ENCODE data around the gene MORN2.

MORN2 gene

GRCh38 chr2:38836791-38837190, 39.0 kb upstream of the MORN2 start:
- TF ChIP-seq CTCF (conservative IDR thresholded peaks at IDR 0.05), result no peak
- H3K27ac ChIP-seq, result no peak overlapping the region

- TF ChIP-seq CTCF (conservative IDR thresholded peaks at IDR 0.05), result no peak
- no peak overlapping the region for H3K27ac ChIP-seq
Observed at GRCh38 chr2:38850045-38850444, 25.7 kb upstream of the MORN2 start.

DNA sequence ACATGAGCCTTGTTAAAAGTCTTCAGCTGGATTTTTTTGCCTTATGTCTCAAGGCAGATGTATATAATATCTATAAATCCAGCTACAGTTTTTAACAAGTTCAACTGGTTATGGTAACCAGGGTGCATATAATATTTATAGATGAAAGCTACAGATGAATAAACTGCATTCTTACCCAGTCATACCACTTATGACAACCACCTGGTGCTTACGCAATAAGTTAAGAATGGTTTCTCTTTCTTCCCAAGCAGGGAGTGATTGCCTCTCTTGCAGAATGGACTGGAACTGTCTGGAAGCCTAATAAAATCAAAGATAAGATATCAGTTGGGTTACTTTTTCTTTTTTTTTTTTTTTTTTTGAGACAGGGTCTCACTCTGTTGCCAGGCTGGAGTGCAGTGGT, 19.6 kb upstream of the MORN2 start:
- TF ChIP-seq CTCF (conservative IDR thresholded peaks at IDR 0.05), result no peak
- no peak overlapping the region for H3K27ac ChIP-seq

GRCh38 chr2:38862476-38862875, 13.3 kb upstream of the MORN2 start:
- no peak for TF ChIP-seq CTCF (conservative IDR thresholded peaks at IDR 0.05)
- H3K27ac ChIP-seq, result peak overlapping the region; percentile 54

DNA sequence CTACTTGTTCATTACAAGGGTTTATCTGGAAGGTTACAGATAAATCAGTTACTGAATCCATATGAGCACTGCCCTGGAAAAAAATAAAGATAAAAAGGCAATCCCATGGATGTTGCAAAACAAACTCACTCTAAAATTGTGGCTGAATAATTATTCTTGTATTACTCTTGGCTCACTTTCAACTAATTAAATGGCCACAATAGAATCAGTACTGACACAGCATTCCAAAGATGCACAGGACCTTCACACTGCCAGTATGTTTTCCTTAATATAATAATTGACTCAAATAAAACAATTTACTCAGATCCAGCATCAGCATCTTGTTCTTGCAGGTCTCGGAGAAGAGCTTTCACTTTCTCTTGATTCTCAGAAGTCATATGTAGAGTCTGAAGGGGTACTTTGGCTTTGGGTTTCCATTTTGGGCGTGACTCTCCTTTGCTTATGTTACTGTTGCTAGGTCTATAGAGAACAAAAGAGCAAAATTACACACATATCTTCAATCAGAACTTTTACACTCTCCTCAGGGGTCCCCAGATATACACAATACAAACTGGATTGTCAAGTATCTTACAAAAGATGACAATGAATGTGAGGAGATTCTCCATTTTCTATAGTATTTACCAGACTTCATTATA, 12.6 kb upstream of the MORN2 start:
- no peak for TF ChIP-seq CTCF (conservative IDR thresholded peaks at IDR 0.05)

GRCh38 chr2:38866773-38867443, 8.9 kb upstream of the MORN2 start:
- no peak for TF ChIP-seq CTCF (conservative IDR thresholded peaks at IDR 0.05)
- no peak overlapping the region for H3K27ac ChIP-seq

More for the DNA sequence above, 12.6 kb upstream of the MORN2 start:
- H3K27ac ChIP-seq, result peak overlapping the region; percentile 54

GRCh38 chr2:38871432-38871831, 4.3 kb upstream of the MORN2 start:
- TF ChIP-seq CTCF (conservative IDR thresholded peaks at IDR 0.05), result no peak
- H3K27ac ChIP-seq, result no peak overlapping the region

All from VCaP (cell line).